Neutrophil (primary cell): ENCODE measurements around the gene ADPRM.

ENCODE experiments used
- H3K27ac ChIP-seq: fragments of 200-600 bp; sonication (generic); 2 replicates; pipeline ENCODE4 v1.5.1; 2016; ENCODE audit warnings: mild to moderate bottlenecking, moderate library complexity
- H3K27me3 ChIP-seq: fragments of 200-600 bp; sonication (generic); 2 replicates; pipeline ENCODE4 v1.6.0; 2016; ENCODE audit warnings: mild to moderate bottlenecking
- H3K36me3 ChIP-seq: fragments of 200-600 bp; sonication (generic); 2 replicates; pipeline ENCODE4 v1.5.1; 2017
- H3K4me1 ChIP-seq, 2 experiments: fragments of 200-600 bp in 1 of 2; sonication (generic) in 1 of 2; 1 replicate in 1 of 2; 2 replicates in 1 of 2; pipeline versions ENCODE4 v1.5.1 to v1.6.1; 2013 to 2016; ENCODE audit warnings: low read depth in 1 of 2, low read length in 1 of 2, mild to moderate bottlenecking in 1 of 2, moderate library complexity in 1 of 2; ENCODE audit not compliant: control insufficient read depth in 1 of 2, insufficient read depth in 1 of 2
- H3K4me3 ChIP-seq, 2 experiments: fragments of 200-600 bp in 1 of 2; sonication (generic) in 1 of 2; 1 replicate in 1 of 2; 2 replicates in 1 of 2; pipeline ENCODE4 v1.5.1; 2013 to 2016; ENCODE audit warnings: low read depth in 1 of 2, low read length in 1 of 2, mild to moderate bottlenecking in 1 of 2, moderate library complexity in 1 of 2
- H3K9me3 ChIP-seq: fragments of 200-600 bp; sonication (generic); 2 replicates; pipeline ENCODE4 v1.5.1; 2016
- CTCF ChIP-seq: fragments of 200-600 bp; sonication (generic); IDR thresholded peaks from 2 replicates; pipeline ENCODE4 v1.5.1; 2016; ENCODE audit warnings: antibody characterized with exemption

ADPRM gene

GRCh38 chr17:10652984-10653659, 44.3 kb upstream of the ADPRM start:
- Histone ChIP-seq H3K27ac (no peak overlapping the region), H3K4me1 (peaks cover 6 to 8% of the 10 kb centered on the region in 2 experiments), H3K9me3 (no peaks in the 10 kb centered on the region), H3K4me3 (no peak overlapping the region), H3K36me3 (no peaks in the 10 kb centered on the region), H3K27me3 (no peaks in the 10 kb centered on the region)
- TF ChIP-seq CTCF = no peak

GRCh38 chr17:10653987-10654386, 43.4 kb upstream of the ADPRM start:
- Histone ChIP-seq H3K4me1 (peaks cover 6 to 8% of the 10 kb centered on the region in 2 experiments), H3K27me3 (no peaks in the 10 kb centered on the region), H3K27ac (no peak overlapping the region), H3K36me3 (no peaks in the 10 kb centered on the region), H3K4me3 (no peak overlapping the region), H3K9me3 (no peaks in the 10 kb centered on the region)
- no peak for TF ChIP-seq CTCF

- no peaks in the 10 kb centered on the region for H3K9me3 ChIP-seq
- H3K4me1 ChIP-seq = peaks cover 6 to 8% of the 10 kb centered on the region in 2 experiments
- no peak for TF ChIP-seq CTCF
- H3K4me3 ChIP-seq = no peak within 1 kb of the TSS
- no peaks in the 10 kb centered on the region for H3K27me3 ChIP-seq
- no peaks in the 10 kb centered on the region for H3K36me3 ChIP-seq
- no peak within 1 kb of the TSS for H3K27ac ChIP-seq
Measured at GRCh38 chr17:10657148-10657547, 40.2 kb upstream of the ADPRM start, which contains the start of gene MYH3. MYH3 (minus strand) TSS chr17:10657309; CDS start chr17:10655064, 2,245 bp downstream.

GRCh38 chr17:10657879-10658278, 39.5 kb upstream of the ADPRM start:
- H3K4me1 ChIP-seq = peaks cover 5 to 7% of the 10 kb centered on the region in 2 experiments
- no peaks in the 10 kb centered on the region for H3K9me3 ChIP-seq
- no peaks in the 10 kb centered on the region for H3K27me3 ChIP-seq
- no peak overlapping the region for H3K27ac ChIP-seq
- no peak overlapping the region for H3K4me3 ChIP-seq
- no peaks in the 10 kb centered on the region for H3K36me3 ChIP-seq
- TF ChIP-seq CTCF = no peak

- no peaks in the 10 kb centered on the region for H3K27me3 ChIP-seq
- no peaks in the 10 kb centered on the region for H3K36me3 ChIP-seq
- no peak overlapping the region for H3K4me3 ChIP-seq
- no peaks in the 10 kb centered on the region for H3K9me3 ChIP-seq
- no peak overlapping the region for H3K27ac ChIP-seq
- no peaks in the 10 kb centered on the region for H3K4me1 ChIP-seq
- TF ChIP-seq CTCF = no peak
Measured at GRCh38 chr17:10661437-10661836, 36.0 kb upstream of the ADPRM start.
